HG02763 (cell line): Measurements from ENCODE around the gene LRP5.
"Not testable (repeated sequence)": the region's sequence is repeated elsewhere in the genome, so short reads cannot be mapped to it uniquely, and the experiment has no call there.

Experiments
- ATAC-seq: cut with Tn5 transposase; IDR thresholded peaks from one replicate; pipeline ENCODE4 v1.9.1; 2021; ENCODE audit warnings: mild to moderate bottlenecking, moderate library complexity; ENCODE audit not compliant: unreplicated experiment

Gene LRP5

GRCh38 chr11:68459886-68460740 lies 147.7 kb downstream of the LRP5 start:
- peak; percentile 79 for ATAC-seq

GRCh38 chr11:68460741-68461574 lies 148.6 kb downstream of the LRP5 start, which contains the start of gene PPP6R3:
Gene PPP6R3, plus strand, starts transcription at chr11:68460752. Its CDS starts 76,913 bp downstream, at chr11:68537665.
- peak; percentile 35 for ATAC-seq

GRCh38 chr11:68461575-68461917 lies 149.2 kb downstream of the LRP5 start:
- no peak for ATAC-seq

- no peak for ATAC-seq
These were observed 151.3 kb downstream of the LRP5 start for GRCh38 chr11:68463714-68464113.

- ATAC-seq: no peak
These were observed 154.9 kb downstream of the LRP5 start for GRCh38 chr11:68467201-68467834.

GRCh38 chr11:68468217-68468828 lies 155.9 kb downstream of the LRP5 start:
- no peak for ATAC-seq

- no peak for ATAC-seq
These were observed 156.7 kb downstream of the LRP5 start for GRCh38 chr11:68469122-68469521.

- ATAC-seq: no peak
These were observed 157.3 kb downstream of the LRP5 start for GRCh38 chr11:68469642-68470041.

GRCh38 chr11:68470304-68470811 lies 158.0 kb downstream of the LRP5 start:
- no peak for ATAC-seq

- no peak for ATAC-seq
These were observed 159.3 kb downstream of the LRP5 start for GRCh38 chr11:68471360-68472340.

- ATAC-seq: no peak
These were observed 160.4 kb downstream of the LRP5 start for GRCh38 chr11:68472778-68473177.

- no peak for ATAC-seq
These were observed 161.3 kb downstream of the LRP5 start for GRCh38 chr11:68473693-68474092.

- ATAC-seq: not testable (repeated sequence)
These were observed 163.2 kb downstream of the LRP5 start for GRCh38 chr11:68475626-68476025.

GRCh38 chr11:68479390-68479789 lies 167.0 kb downstream of the LRP5 start:
- no peak for ATAC-seq

- no peak for ATAC-seq
These were observed 167.8 kb downstream of the LRP5 start for GRCh38 chr11:68480193-68480592.

GRCh38 chr11:68480852-68481510 lies 168.6 kb downstream of the LRP5 start:
- ATAC-seq: no peak

GRCh38 chr11:68481579-68482240 lies 169.3 kb downstream of the LRP5 start:
- no peak for ATAC-seq

- ATAC-seq: no peak
These were observed 176.2 kb downstream of the LRP5 start for GRCh38 chr11:68488623-68489022.
